Measurements from ENCODE around the gene MPP7.

MPP7 gene

DNA sequence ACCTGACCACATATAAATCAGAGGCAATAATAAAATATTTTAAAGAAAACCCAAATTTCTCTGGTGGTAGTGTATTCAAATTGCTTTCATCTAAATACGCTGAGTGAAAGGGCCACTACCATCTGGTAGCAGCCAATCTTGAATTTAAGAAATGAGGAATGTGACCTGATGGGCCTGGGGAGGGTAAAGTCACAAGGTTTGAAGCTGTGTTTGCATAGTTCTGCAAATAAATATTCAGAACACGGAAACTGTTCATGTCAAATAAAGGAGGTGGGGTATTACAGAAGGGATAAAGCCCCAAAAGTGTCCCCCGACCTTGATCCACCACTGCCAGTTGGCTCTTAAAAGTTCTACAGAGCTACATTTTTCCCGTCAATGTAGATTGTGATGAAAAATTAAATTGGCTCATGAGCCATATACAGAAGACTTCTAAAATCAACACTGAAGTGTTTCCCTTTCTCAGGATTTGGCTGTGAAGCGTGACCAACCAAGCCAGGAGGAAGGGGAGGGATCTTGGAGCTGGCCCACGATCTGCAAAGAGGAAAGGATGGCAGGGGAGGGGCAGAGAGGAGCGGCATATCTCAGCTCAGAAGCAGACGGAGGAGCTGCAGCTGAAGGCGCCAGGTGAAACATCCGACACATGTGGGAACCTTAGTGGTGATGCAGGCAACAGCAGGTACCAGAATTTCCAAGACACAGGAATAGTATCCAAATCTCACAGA lies 39.6 kb downstream of the MPP7 start:
- no peak for DNase-seq

DNA sequence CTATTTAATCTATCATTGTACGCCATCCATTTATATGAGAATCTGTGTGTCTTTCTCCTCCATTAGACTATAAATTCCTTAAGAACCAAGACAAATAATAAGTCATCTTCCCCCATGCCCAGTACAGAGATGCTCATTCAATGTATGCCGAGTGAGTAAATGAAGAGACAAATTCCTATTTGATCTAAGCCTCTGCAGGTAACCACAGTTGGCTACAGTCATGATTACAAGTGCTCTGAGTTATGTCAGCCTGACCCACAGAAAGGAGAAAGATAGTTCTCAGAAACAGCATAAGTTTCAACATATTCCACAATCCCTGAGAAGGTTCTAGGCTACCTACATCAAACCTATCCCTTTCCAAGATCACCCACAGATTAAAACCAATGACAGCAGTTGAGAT lies 46.1 kb downstream of the MPP7 start:
- DNase-seq = no peak

DNA sequence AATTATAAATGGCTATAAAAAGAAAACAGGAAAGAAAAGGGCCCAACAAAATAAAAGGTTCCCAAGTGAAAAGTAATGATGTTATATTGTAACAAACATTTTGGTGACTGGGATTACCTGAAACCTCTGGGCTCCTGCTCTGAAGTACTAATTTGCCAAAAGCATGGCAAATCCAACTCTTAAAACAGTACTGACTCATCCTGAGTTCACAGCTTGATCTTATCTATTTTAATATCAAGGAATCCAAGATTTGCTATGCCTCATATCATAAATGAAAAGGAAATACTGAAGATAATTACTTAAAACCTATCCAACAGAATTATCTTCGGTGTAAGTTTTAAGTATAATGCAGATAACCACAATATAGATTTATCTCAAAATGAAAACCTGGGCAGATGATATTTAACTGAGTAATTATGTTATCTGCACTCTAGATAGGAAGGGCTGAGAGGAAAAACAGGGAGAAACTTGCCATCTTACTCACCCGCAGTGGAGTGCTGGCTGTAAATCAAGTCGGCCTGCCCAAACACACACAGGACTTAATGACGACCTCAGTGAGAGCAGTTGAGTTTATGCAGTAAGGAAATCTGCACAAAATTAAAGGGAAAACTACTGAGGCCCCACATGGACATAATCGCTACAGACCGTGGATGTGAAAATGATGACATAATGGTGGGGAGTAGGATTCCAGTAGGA lies 48.4 kb downstream of the MPP7 start:
- no peak for DNase-seq

DNA sequence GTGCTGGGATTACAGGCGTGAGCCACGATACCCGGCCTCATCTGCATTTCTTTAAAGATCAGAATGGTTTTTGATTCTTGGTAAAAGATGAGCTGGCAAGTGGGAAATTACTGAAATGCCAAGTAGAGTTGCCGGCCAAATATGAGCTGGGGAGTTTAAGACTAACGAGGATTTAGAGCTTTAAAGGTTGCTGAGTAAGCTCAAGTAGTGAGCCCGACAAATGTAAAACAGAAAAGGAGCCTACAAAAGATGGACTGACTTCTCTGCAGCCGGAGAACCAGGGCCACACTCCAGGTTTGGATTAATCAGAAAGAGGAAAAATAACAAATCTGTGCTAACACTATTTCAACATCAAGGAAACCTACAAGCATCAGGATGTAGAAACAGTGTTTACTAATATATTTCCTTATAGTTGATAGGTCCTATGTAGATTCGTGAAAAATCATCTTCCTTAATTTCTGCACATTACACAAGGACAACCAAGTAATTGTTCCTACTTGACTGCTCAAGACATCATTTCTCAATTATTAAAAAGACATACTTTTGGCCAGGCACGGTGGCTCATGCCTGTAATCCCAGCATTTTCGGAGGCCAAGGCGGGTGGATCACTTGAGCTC lies 49.6 kb downstream of the MPP7 start:
- no peak for DNase-seq
